HepG2 (cell line): Measurements from ENCODE around the gene BMPR1B.

Experiments used
- CREB1 ChIP-seq, 2 experiments: fragments of 450-650 bp in 1 of 2; IDR thresholded peaks; 2 replicates each; pipeline ENCODE4 v1.6.1; 2016 to 2017; ENCODE audit warnings: control low read depth in 1 of 2, mild to moderate bottlenecking in 1 of 2, missing compliant biosample characterization in 1 of 2, missing genetic modification characterization in 1 of 2
- CREM ChIP-seq, 2 experiments: sonication (generic) in 1 of 2; formaldehyde crosslinking in 1 of 2; IDR thresholded peaks; 2 replicates each; pipeline versions ENCODE4 v1.4.0 to v1.6.1; 2016 to 2020; ENCODE audit warnings: antibody characterized with exemption in 1 of 2, mild to moderate bottlenecking in 1 of 2, missing genetic modification reagents in 1 of 2
- HES4 ChIP-seq: sonication (generic); formaldehyde crosslinking; IDR thresholded peaks from 2 replicates; pipeline ENCODE4 v1.9.0; 2021; ENCODE audit warnings: mild to moderate bottlenecking, missing genetic modification reagents, borderline replicate concordance
- RBAK ChIP-seq: sonication (generic); formaldehyde crosslinking; IDR thresholded peaks from 2 replicates; pipeline ENCODE4 v1.5.1; 2020; ENCODE audit warnings: mild to moderate bottlenecking, missing genetic modification reagents
- SMARCC2 ChIP-seq: fragments of 450-650 bp; IDR thresholded peaks from 2 replicates; pipeline ENCODE4 v1.6.1; 2017; ENCODE audit warnings: antibody characterized with exemption, mild to moderate bottlenecking
- ZBTB2 ChIP-seq: sonication (generic); formaldehyde crosslinking; IDR thresholded peaks from 2 replicates; pipeline ENCODE4 v1.8.0; 2022; ENCODE audit warnings: low read depth, missing genetic modification reagents
- ZFP62 ChIP-seq: sonication (generic); formaldehyde crosslinking; IDR thresholded peaks from 2 replicates; pipeline ENCODE4 v1.4.0; 2020; ENCODE audit warnings: missing genetic modification reagents
- ZNF660 ChIP-seq: sonication (generic); formaldehyde crosslinking; IDR thresholded peaks from 2 replicates; pipeline ENCODE4 v1.5.1; 2020; ENCODE audit warnings: mild to moderate bottlenecking, low read depth, missing genetic modification reagents, borderline replicate concordance

GRCh38 chr4:94833394-94833793 is 75.6 kb downstream of the BMPR1B start:
- TF ChIP-seq CREB1 (IDR thresholded peaks at IDR 0.05) (no peak), CREB1 (CRISPR knock-in tag; IDR thresholded peaks at IDR 0.05) (no peak), ZNF660 (CRISPR knock-in tag) (no peak), CREM (IDR thresholded peaks at IDR 0.05) (no peak), CREM (CRISPR knock-in tag; IDR thresholded peaks at IDR 0.05) (no peak), HES4 (CRISPR knock-in tag) (no peak), SMARCC2 (no peak), ZFP62 (CRISPR knock-in tag) (no peak), ZBTB2 (CRISPR knock-in tag) (no peak), RBAK (CRISPR knock-in tag) (no peak)
